GM23338 (cell line): ENCODE results near the gene DNAJC17. TPM values are rescaled to one million over a fixed set of nuclear protein-coding genes. Genes with fewer than 3 reads are reported as not detected.

Source experiments
- ATAC-seq: fragments of 200-7000 bp; cut with Tn5 transposase; 3 replicates; pipeline ENCODE4 v1.9.1; 2020
- DNase-seq: peaks from one replicate; pipeline ENCODE4 v3.0.0-alpha.2; 2015; ENCODE audit warnings: low spot score
- H2AFZ ChIP-seq: fragments of 200-600 bp; sonication (generic); 2 replicates; pipeline ENCODE4 v1.8.0; 2016; ENCODE audit warnings: antibody characterized with exemption, mild to moderate bottlenecking, moderate library complexity
- H3F3A ChIP-seq: fragments of 200-600 bp; sonication (generic); replicated peaks from 2 replicates; pipeline ENCODE4 v1.8.0; 2017; ENCODE audit warnings: antibody characterized with exemption, mixed run types, low read depth
- H3K27ac ChIP-seq: fragments of 200-600 bp; sonication (generic); 2 replicates; pipeline ENCODE4 v1.6.1; 2016; ENCODE audit warnings: low read depth
- H3K27me3 ChIP-seq: fragments of 200-600 bp; sonication (generic); 2 replicates; pipeline ENCODE4 v1.8.0; 2016; ENCODE audit warnings: mild to moderate bottlenecking, mixed run types, moderate library complexity; ENCODE audit not compliant: insufficient read depth
- H3K36me3 ChIP-seq: fragments of 200-600 bp; sonication (generic); 2 replicates; pipeline ENCODE4 v1.8.0; 2016; ENCODE audit warnings: mild to moderate bottlenecking; ENCODE audit not compliant: insufficient read depth
- H3K4me1 ChIP-seq: fragments of 200-600 bp; sonication (generic); 2 replicates; pipeline ENCODE4 v1.8.0; 2016; ENCODE audit warnings: mild to moderate bottlenecking, moderate library complexity; ENCODE audit not compliant: insufficient read depth
- H3K4me2 ChIP-seq: fragments of 200-600 bp; sonication (generic); 2 replicates; pipeline ENCODE4 v1.7.1; 2017; ENCODE audit warnings: mixed run types
- H3K4me3 ChIP-seq: fragments of 200-600 bp; sonication (generic); 2 replicates; pipeline ENCODE4 v1.6.1; 2016; ENCODE audit warnings: mixed run types
- H3K79me2 ChIP-seq: fragments of 200-600 bp; sonication (generic); replicated peaks from 2 replicates; pipeline ENCODE4 v1.8.0; 2017; ENCODE audit warnings: mild to moderate bottlenecking; ENCODE audit not compliant: insufficient read depth
- H3K9me2 ChIP-seq: fragments of 200-600 bp; sonication (generic); 2 replicates; pipeline ENCODE4 v1.8.0; 2017; ENCODE audit not compliant: insufficient read depth
- H4K20me1 ChIP-seq: fragments of 200-600 bp; sonication (generic); replicated peaks from 2 replicates; pipeline ENCODE4 v1.8.0; 2017; ENCODE audit warnings: mild to moderate bottlenecking; ENCODE audit not compliant: insufficient read depth
- H3K27ac Mint-ChIP-seq: 2 replicates; pipeline ENCODE4 v1.8.0; 2020; ENCODE audit warnings: inconsistent platforms, mild to moderate bottlenecking, moderate library complexity, mixed read lengths
- H3K27me3 Mint-ChIP-seq: 3 replicates; pipeline ENCODE4 v1.8.0; 2022; ENCODE audit warnings: low read depth, mild to moderate bottlenecking, moderate library complexity, mixed read lengths, inconsistent platforms; ENCODE audit not compliant: insufficient read depth, poor library complexity
- H3K36me3 Mint-ChIP-seq: 3 replicates; pipeline ENCODE4 v1.8.0; 2021; ENCODE audit warnings: low read depth, mild to moderate bottlenecking, inconsistent platforms, moderate library complexity, mixed read lengths
- H3K4me1 Mint-ChIP-seq: 3 replicates; pipeline ENCODE4 v1.8.0; 2020; ENCODE audit warnings: mild to moderate bottlenecking, inconsistent platforms, mixed read lengths
- H3K4me3 Mint-ChIP-seq: 3 replicates; pipeline ENCODE4 v1.8.0; 2021; ENCODE audit warnings: moderate library complexity, mild to moderate bottlenecking, inconsistent platforms, mixed read lengths
- H3K9me3 Mint-ChIP-seq: 3 replicates; pipeline ENCODE4 v1.8.0; 2020; ENCODE audit warnings: moderate library complexity, mild to moderate bottlenecking, inconsistent platforms, mixed read lengths
- CREB1 ChIP-seq: fragments of 250-450 bp; sonication (Bioruptor Pico); IDR thresholded peaks from 2 replicates; pipeline ENCODE4 v1.5.0; 2020; ENCODE audit warnings: low read depth, mild to moderate bottlenecking, moderate library complexity
- EZH2phosphoT487 ChIP-seq: fragments of 200-600 bp; sonication (generic); IDR thresholded peaks from one replicate; pipeline ENCODE4 v1.8.1; 2018; ENCODE audit warnings: antibody characterized with exemption; ENCODE audit not compliant: unreplicated experiment
- NANOG ChIP-seq: IDR thresholded peaks from 2 replicates; pipeline ENCODE4 v1.6.1; 2016; ENCODE audit warnings: antibody characterized with exemption, borderline replicate concordance
- STAT1 ChIP-seq: IDR thresholded peaks from one replicate; pipeline ENCODE4 v1.6.1; 2016; ENCODE audit warnings: antibody characterized with exemption; ENCODE audit not compliant: unreplicated experiment
- ZNF114 ChIP-seq: fragments of 250-450 bp; sonication (Bioruptor Pico); IDR thresholded peaks from 2 replicates; pipeline ENCODE4 v1.5.0; 2020; ENCODE audit warnings: mild to moderate bottlenecking, moderate library complexity
- ZNF331 ChIP-seq: fragments of 250-450 bp; sonication (Bioruptor Pico); IDR thresholded peaks from 2 replicates; pipeline ENCODE4 v1.5.0; 2020; ENCODE audit warnings: low read depth, mild to moderate bottlenecking, moderate library complexity
- polyA plus RNA-seq: library from polyadenylated mRNA; unstranded; fragments of >200 nt; fragmentation: Nextera tagmentation; extraction: Ambion mirVana; gene quantifications from 2 replicates; pipeline ENCODE4 v1.2.1, GENCODE V29; 2016
- total RNA-seq: library from RNA; depleted of rRNA; stranded (reverse); fragments of >200 nt; shearing (Covaris generic); gene quantifications from 2 replicates; pipeline ENCODE4 v1.2.3, GENCODE V29; 2014
- TF ChIP-seq, protein P1 (sequence below): fragments of 250-450 bp; sonication (Bioruptor Pico); IDR thresholded peaks from 2 replicates; pipeline ENCODE4 v1.5.0; 2020; ENCODE audit warnings: mild to moderate bottlenecking, moderate library complexity
- TF ChIP-seq, protein P2 (sequence below): IDR thresholded peaks from one replicate; pipeline ENCODE4 v1.6.1; 2018; ENCODE audit warnings: antibody characterized with exemption; ENCODE audit not compliant: unreplicated experiment

DNAJC17 gene
- total and polyA plus RNA-seq, 2 experiments from 2014 or later, result 23.0 to 77.6 TPM

DNA sequence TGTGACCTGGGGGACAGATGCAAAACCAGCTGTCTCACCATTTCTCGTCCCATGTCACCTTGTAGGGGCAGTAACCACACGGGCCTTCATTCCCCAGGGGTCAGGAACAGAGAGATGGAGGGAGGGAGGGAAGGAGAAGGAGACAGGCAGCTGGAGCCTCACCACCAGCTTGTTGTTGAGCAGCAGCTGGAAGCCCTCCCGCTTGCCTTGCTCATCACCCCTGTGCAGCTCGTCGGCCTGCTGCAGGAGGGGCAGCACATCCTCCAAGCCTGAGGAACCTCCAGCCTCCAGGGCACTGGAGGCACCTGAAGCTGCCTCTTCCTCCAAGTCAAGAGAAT, 62.5 kb downstream of the DNAJC17 start:
- no peak overlapping the region for H3K4me3 ChIP-seq
- H4K20me1 ChIP-seq, result peaks cover 5% of the 10 kb centered on the region; the same call in 1 of the 2 replicates
- Mint-ChIP-seq H3K4me1 (peaks cover 28% of the 10 kb centered on the region), H3K36me3 (peaks cover 30% of the 10 kb centered on the region; the same call in 2 of the 3 replicates), H3K27ac (no peak overlapping the region; the same call in 1 of the 2 replicates), H3K4me3 (no peak overlapping the region), H3K9me3 (no peaks in the 10 kb centered on the region), H3K27me3 (peaks cover 10% of the 10 kb centered on the region)
- H3K27ac ChIP-seq, result no peak overlapping the region
- TF ChIP-seq, protein P1, sequence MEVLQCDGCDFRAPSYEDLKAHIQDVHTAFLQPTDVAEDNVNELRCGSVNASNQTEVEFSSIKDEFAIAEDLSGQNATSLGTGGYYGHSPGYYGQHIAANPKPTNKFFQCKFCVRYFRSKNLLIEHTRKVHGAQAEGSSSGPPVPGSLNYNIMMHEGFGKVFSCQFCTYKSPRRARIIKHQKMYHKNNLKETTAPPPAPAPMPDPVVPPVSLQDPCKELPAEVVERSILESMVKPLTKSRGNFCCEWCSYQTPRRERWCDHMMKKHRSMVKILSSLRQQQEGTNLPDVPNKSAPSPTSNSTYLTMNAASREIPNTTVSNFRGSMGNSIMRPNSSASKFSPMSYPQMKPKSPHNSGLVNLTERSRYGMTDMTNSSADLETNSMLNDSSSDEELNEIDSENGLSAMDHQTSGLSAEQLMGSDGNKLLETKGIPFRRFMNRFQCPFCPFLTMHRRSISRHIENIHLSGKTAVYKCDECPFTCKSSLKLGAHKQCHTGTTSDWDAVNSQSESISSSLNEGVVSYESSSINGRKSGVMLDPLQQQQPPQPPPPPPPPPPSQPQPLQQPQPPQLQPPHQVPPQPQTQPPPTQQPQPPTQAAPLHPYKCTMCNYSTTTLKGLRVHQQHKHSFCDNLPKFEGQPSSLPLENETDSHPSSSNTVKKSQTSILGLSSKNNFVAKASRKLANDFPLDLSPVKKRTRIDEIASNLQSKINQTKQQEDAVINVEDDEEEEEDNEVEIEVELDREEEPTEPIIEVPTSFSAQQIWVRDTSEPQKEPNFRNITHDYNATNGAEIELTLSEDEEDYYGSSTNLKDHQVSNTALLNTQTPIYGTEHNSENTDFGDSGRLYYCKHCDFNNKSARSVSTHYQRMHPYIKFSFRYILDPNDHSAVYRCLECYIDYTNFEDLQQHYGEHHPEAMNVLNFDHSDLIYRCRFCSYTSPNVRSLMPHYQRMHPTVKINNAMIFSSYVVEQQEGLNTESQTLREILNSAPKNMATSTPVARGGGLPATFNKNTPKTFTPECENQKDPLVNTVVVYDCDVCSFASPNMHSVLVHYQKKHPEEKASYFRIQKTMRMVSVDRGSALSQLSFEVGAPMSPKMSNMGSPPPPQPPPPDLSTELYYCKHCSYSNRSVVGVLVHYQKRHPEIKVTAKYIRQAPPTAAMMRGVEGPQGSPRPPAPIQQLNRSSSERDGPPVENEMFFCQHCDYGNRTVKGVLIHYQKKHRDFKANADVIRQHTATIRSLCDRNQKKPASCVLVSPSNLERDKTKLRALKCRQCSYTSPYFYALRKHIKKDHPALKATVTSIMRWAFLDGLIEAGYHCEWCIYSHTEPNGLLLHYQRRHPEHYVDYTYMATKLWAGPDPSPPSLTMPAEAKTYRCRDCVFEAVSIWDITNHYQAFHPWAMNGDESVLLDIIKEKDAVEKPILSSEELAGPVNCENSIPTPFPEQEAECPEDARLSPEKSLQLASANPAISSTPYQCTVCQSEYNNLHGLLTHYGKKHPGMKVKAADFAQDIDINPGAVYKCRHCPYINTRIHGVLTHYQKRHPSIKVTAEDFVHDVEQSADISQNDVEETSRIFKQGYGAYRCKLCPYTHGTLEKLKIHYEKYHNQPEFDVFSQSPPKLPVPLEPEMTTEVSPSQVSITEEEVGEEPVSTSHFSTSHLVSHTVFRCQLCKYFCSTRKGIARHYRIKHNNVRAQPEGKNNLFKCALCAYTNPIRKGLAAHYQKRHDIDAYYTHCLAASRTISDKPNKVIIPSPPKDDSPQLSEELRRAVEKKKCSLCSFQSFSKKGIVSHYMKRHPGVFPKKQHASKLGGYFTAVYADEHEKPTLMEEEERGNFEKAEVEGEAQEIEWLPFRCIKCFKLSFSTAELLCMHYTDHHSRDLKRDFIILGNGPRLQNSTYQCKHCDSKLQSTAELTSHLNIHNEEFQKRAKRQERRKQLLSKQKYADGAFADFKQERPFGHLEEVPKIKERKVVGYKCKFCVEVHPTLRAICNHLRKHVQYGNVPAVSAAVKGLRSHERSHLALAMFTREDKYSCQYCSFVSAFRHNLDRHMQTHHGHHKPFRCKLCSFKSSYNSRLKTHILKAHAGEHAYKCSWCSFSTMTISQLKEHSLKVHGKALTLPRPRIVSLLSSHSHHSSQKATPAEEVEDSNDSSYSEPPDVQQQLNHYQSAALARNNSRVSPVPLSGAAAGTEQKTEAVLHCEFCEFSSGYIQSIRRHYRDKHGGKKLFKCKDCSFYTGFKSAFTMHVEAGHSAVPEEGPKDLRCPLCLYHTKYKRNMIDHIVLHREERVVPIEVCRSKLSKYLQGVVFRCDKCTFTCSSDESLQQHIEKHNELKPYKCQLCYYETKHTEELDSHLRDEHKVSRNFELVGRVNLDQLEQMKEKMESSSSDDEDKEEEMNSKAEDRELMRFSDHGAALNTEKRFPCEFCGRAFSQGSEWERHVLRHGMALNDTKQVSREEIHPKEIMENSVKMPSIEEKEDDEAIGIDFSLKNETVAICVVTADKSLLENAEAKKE, result no peak
- no peak for TF ChIP-seq ZNF331 (CRISPR knock-in tag)
- TF ChIP-seq EZH2phosphoT487, result no peak
- TF ChIP-seq, protein P2, sequence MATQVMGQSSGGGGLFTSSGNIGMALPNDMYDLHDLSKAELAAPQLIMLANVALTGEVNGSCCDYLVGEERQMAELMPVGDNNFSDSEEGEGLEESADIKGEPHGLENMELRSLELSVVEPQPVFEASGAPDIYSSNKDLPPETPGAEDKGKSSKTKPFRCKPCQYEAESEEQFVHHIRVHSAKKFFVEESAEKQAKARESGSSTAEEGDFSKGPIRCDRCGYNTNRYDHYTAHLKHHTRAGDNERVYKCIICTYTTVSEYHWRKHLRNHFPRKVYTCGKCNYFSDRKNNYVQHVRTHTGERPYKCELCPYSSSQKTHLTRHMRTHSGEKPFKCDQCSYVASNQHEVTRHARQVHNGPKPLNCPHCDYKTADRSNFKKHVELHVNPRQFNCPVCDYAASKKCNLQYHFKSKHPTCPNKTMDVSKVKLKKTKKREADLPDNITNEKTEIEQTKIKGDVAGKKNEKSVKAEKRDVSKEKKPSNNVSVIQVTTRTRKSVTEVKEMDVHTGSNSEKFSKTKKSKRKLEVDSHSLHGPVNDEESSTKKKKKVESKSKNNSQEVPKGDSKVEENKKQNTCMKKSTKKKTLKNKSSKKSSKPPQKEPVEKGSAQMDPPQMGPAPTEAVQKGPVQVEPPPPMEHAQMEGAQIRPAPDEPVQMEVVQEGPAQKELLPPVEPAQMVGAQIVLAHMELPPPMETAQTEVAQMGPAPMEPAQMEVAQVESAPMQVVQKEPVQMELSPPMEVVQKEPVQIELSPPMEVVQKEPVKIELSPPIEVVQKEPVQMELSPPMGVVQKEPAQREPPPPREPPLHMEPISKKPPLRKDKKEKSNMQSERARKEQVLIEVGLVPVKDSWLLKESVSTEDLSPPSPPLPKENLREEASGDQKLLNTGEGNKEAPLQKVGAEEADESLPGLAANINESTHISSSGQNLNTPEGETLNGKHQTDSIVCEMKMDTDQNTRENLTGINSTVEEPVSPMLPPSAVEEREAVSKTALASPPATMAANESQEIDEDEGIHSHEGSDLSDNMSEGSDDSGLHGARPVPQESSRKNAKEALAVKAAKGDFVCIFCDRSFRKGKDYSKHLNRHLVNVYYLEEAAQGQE, result no peak
- no peak for TF ChIP-seq CREB1 (CRISPR knock-in tag)
- TF ChIP-seq ZNF114 (CRISPR knock-in tag), result no peak
- no peak for TF ChIP-seq NANOG
- TF ChIP-seq STAT1, result no peak
- peaks cover 8% of the 10 kb centered on the region; the same call in 1 of the 2 replicates for H3K36me3 ChIP-seq
- no peak for DNase-seq
- H3K79me2 ChIP-seq, result no peaks in the 10 kb centered on the region
- H3K4me1 ChIP-seq, result peaks cover 8% of the 10 kb centered on the region; the same call in 1 of the 2 replicates
- H3K9me2 ChIP-seq, result no peaks in the 10 kb centered on the region
- H3K27me3 ChIP-seq, result no peaks in the 10 kb centered on the region
- no peak overlapping the region for H2AFZ ChIP-seq
- H3F3A ChIP-seq, result 0 out of 2 replicates have a peak, but pooled peaks cover 5% of the 10 kb centered on the region
- no peak overlapping the region for H3K4me2 ChIP-seq
- no peak for ATAC-seq
